HFFc6 (cell line): ENCODE measurements around the gene CLDN20. TPM values are rescaled to one million over a fixed set of nuclear protein-coding genes. Genes with fewer than 3 reads are reported as not detected.

Source experiments
- DNase-seq: peaks from one replicate; pipeline ENCODE4 v3.0.0-alpha.2; 2018
- H3K27ac Mint-ChIP-seq: 2 replicates; pipeline ENCODE4 v1.8.0; 2020; ENCODE audit warnings: mild to moderate bottlenecking, mixed read lengths
- H3K27me3 Mint-ChIP-seq: 2 replicates; pipeline ENCODE4 v1.8.0; 2021; ENCODE audit warnings: mild to moderate bottlenecking, moderate library complexity, mixed read lengths; ENCODE audit not compliant: insufficient read depth
- H3K36me3 Mint-ChIP-seq: 2 replicates; pipeline ENCODE4 v1.8.0; 2021; ENCODE audit warnings: low read depth, mixed read lengths
- H3K4me1 Mint-ChIP-seq: 2 replicates; pipeline ENCODE4 v1.8.0; 2020; ENCODE audit warnings: low read depth, mixed read lengths
- H3K4me3 Mint-ChIP-seq: 2 replicates; pipeline ENCODE4 v1.8.0; 2020; ENCODE audit warnings: mild to moderate bottlenecking, moderate library complexity, mixed read lengths
- H3K9me3 Mint-ChIP-seq: 2 replicates; pipeline ENCODE4 v1.8.0; 2020; ENCODE audit warnings: mild to moderate bottlenecking, mixed read lengths
- CTCF ChIP-seq: fragments of 200-600 bp; sonication (generic); IDR thresholded peaks from 2 replicates; pipeline ENCODE4 v1.5.0; 2021; ENCODE audit warnings: antibody characterized with exemption, mild to moderate bottlenecking
- total RNA-seq, 6 experiments: library from RNA; stranded (reverse); fragmentation: NEBNext Ultra II Directional; extraction: Animal tissue kit (Norgen Biotek cat#: 25700); gene quantifications; 2 replicates in 1 of 6; 3 replicates in 5 of 6; pipeline ENCODE4 v1.2.3, GENCODE V29; 2021

Gene CLDN20
- total RNA-seq, 6 experiments from 2014 or later = not detected

- no peak for TF ChIP-seq CTCF
- no peak overlapping the region for H3K4me3 Mint-ChIP-seq
- peaks cover 20% of the 10 kb centered on the region for H3K36me3 Mint-ChIP-seq
- no peaks in the 10 kb centered on the region for H3K9me3 Mint-ChIP-seq
- H3K27me3 Mint-ChIP-seq = no peaks in the 10 kb centered on the region; the same call in 1 of the 2 replicates
- peaks cover 46% of the 10 kb centered on the region for H3K4me1 Mint-ChIP-seq
- DNase-seq = no peak
- H3K27ac Mint-ChIP-seq = peak overlapping the region; percentile 30; the same call in 1 of the 2 replicates
Measured at GRCh38 chr6:155269765-155270164, 6.0 kb downstream of the CLDN20 start.

- no peaks in the 10 kb centered on the region for H3K9me3 Mint-ChIP-seq
- DNase-seq = no peak
- H3K27ac Mint-ChIP-seq = 0 out of 2 replicates have a peak overlapping the region, but pooled peaks have one; percentile 3
- no peak overlapping the region for H3K4me3 Mint-ChIP-seq
- H3K27me3 Mint-ChIP-seq = no peaks in the 10 kb centered on the region; the same call in 1 of the 2 replicates
- peaks cover 43% of the 10 kb centered on the region for H3K4me1 Mint-ChIP-seq
- peaks cover 19% of the 10 kb centered on the region for H3K36me3 Mint-ChIP-seq
- TF ChIP-seq CTCF = no peak
Measured at GRCh38 chr6:155270561-155271091, 6.8 kb downstream of the CLDN20 start.

GRCh38 chr6:155271145-155271544 is 7.3 kb downstream of the CLDN20 start:
- no peak overlapping the region for H3K27ac Mint-ChIP-seq
- DNase-seq = no peak
- H3K9me3 Mint-ChIP-seq = no peaks in the 10 kb centered on the region
- H3K4me1 Mint-ChIP-seq = peaks cover 43% of the 10 kb centered on the region
- H3K36me3 Mint-ChIP-seq = peaks cover 18% of the 10 kb centered on the region
- TF ChIP-seq CTCF = no peak
- H3K27me3 Mint-ChIP-seq = no peaks in the 10 kb centered on the region; the same call in 1 of the 2 replicates
- H3K4me3 Mint-ChIP-seq = no peak overlapping the region

- no peak for TF ChIP-seq CTCF
- no peaks in the 10 kb centered on the region for H3K9me3 Mint-ChIP-seq
- peaks cover 58% of the 10 kb centered on the region for H3K4me1 Mint-ChIP-seq
- no peak for DNase-seq
- peaks cover 16% of the 10 kb centered on the region; the same call in 1 of the 2 replicates for H3K36me3 Mint-ChIP-seq
- H3K27me3 Mint-ChIP-seq = no peaks in the 10 kb centered on the region; the same call in 1 of the 2 replicates
- peak overlapping the region; percentile 77 for H3K4me3 Mint-ChIP-seq
- H3K27ac Mint-ChIP-seq = peak overlapping the region; percentile 85
Measured at GRCh38 chr6:155272353-155273232, 8.8 kb downstream of the CLDN20 start.

- peak overlapping the region; percentile 85 for H3K27ac Mint-ChIP-seq
- peaks cover 11% of the 10 kb centered on the region; the same call in 1 of the 2 replicates for H3K36me3 Mint-ChIP-seq
Measured at GRCh38 chr6:155273431-155273830, 9.6 kb downstream of the CLDN20 start.

More at GRCh38 chr6:155273431-155273830, 9.6 kb downstream of the CLDN20 start:
- TF ChIP-seq CTCF = no peak
- DNase-seq = peak; percentile 92
- Mint-ChIP-seq H3K27me3 (no peaks in the 10 kb centered on the region; the same call in 1 of the 2 replicates), H3K4me1 (peaks cover 58% of the 10 kb centered on the region), H3K4me3 (peak overlapping the region; percentile 51), H3K9me3 (no peaks in the 10 kb centered on the region)
